ENCODE results near the gene OTOGL.
"Not testable (repeated sequence)": the region's sequence is repeated elsewhere in the genome, so short reads cannot be mapped to it uniquely, and the experiment has no call there.

Gene OTOGL

GRCh38 chr12:80120994-80121393 is 21.7 kb downstream of the OTOGL start:
- no peak for DNase-seq (ENCODE audit: low spot score)

DNA sequence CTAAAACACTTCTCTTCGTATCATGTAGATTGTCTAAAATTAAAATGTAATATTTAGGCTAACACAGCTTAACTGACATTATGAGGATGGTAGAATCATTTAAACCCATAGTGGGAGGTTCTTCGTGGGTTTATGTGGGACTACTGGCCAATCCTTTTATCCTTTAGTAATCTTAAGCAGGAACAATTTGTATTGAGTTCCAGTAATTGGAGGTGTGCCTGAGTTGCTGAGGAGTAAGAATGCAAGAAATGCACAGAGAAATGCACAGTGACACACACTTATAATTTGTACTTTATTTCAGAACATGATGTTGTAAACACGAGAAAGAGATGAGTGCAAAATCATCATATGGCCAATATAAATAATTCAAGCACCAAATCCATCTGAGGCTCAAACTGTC is 22.3 kb downstream of the OTOGL start:
- no peak for DNase-seq (ENCODE audit: low spot score)

DNA sequence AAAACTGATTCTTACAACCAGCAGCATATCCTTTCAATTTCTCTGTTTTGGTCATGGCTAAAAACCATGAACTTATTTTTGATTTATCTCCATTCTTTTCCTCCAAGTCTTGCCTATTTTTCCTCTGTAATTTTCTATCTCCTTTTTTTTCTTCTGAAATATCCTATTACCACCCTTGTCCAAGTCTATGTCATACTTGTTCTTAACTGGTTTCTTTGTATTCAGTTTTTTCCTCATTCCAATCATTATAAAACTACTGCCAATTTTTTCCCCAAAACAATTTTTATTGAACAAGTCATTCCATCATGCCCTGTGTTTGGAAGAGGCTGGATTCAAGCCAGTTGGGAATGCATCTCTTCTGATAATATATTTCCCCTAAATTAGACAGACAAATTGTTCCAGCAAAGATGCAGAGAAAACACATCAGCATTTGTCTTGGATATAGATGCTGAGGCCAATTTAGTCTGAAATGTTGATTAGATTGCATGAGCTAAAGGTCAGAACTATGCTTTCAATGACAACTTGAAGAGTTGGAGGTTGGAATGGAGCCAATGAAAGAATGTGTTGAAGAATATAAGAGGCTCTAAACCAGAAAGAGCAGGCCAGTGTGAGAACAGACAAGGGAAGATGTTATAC is 30.7 kb downstream of the OTOGL start:
- no peak for DNase-seq (ENCODE audit: low spot score)

DNA sequence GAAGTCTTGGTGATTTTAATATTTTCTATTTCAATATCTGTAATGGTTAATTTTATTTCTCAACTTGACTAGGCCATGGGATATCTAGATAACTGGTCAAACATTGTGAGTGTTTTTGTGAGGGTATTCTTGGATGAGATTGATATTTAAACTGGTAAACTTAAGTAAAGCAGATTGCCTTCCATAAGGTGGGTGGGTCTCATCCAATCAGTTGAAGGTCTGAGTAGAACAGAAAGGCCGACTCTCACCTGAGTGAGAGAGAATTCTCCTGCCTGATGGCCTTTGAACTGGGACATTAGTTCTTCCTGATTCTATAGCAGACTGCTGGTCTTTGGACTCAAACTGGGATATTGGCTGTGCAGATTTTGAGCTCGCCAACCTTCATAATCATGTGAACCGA is 36.3 kb downstream of the OTOGL start:
- DNase-seq (ENCODE audit: low spot score): no peak

- no peak for DNase-seq (ENCODE audit: low spot score)
These were observed 40.7 kb downstream of the OTOGL start for GRCh38 chr12:80140005-80140404.

DNA sequence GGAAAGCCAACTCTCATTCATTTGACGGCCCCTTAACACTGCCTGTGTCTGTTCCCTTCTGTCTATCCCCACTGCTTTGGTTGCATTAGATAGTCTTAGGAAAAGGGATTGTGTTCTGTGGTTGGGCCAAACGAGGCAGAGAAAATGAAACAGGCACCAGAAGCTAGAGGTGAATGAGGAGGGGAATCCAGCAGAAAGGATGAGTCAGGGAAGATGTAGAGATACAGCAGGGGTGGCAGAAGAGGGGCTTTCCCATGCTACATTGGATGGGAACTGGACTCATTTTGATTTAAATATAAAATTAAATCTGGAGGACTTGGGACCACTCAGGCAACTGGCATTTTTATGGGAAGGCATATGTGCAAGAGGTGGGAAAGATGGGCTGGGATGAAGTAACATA is 43.3 kb downstream of the OTOGL start:
- no peak for DNase-seq (ENCODE audit: low spot score)

GRCh38 chr12:80143537-80143936 is 44.2 kb downstream of the OTOGL start:
- no peak for DNase-seq (ENCODE audit: low spot score)

DNA sequence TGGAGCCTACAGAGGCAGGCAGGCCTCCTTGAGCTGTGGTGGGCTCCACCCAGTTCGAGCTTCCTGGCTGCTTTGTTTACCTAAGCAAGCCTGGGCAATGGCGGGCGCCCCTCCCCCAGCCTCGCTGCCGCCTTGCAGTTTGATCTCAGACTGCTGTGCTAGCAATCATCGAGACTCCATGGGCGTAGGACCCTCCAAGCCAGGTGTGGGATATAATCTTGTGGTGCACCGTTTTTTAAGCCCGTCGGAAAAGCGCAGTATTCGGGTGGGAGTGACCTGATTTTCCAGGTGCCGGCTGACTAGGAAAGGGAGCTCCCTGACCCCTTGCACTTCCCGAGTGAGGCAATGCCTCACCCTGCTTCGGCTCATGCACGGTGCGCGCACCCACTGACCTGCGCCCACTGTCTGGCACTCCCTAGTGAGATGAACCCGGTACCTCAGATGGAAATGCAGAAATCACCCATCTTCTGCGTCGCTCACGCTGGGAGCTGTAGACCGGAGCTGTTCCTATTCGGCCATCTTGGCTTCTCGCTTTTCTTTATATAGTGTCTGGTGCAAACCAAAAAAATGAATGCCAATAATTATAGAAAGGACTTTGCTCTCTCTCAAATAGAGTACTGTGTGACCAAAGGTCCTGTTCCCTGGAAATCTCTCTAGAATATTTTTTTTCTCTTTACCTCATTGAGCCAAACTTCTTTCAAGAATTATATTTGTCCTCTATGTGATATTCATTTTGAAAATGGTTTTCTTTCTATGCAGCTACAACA is 50.4 kb downstream of the OTOGL start:
- not testable (repeated sequence) for DNase-seq (ENCODE audit: low spot score)

DNA sequence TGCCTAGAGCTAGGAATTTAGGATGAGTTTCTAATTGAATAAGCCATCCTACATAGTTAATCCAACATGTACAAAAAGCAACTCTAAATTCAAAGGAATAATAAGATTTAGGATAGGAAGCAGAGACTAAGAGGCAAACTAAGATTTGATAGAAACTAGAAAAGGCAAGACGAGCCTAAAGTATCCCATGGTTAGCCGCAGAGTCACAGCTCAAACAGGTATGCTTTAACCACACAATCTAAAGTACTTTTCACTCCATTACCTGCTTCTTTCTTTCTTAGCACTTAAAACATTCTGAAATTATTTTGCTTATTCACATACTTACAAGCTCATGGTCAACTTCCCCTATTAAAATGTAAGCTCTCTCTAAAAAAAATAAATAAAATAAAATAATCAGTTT is 51.8 kb downstream of the OTOGL start:
- no peak for DNase-seq (ENCODE audit: low spot score)

- DNase-seq (ENCODE audit: low spot score): no peak
These were observed 54.9 kb downstream of the OTOGL start for GRCh38 chr12:80154261-80154660.

DNA sequence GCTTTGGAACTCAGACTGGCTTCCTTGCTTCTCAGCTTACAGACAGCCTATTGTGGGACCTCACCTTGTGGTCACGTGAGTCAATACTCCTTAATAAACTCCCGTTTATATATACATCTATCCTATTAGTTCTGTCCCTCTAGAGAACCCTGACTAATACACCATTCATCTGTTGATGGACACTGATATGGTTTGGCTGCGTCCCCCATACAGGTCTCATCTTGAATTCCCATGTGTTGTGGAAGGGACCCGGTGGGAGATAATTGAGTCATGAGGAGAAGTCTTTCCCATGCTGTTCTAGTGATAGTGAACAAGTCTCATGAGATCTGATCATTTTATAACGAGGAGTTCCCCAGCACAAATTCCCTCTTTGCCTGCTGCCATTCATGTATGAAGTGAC is 57.0 kb downstream of the OTOGL start:
- DNase-seq (ENCODE audit: low spot score): no peak

DNA sequence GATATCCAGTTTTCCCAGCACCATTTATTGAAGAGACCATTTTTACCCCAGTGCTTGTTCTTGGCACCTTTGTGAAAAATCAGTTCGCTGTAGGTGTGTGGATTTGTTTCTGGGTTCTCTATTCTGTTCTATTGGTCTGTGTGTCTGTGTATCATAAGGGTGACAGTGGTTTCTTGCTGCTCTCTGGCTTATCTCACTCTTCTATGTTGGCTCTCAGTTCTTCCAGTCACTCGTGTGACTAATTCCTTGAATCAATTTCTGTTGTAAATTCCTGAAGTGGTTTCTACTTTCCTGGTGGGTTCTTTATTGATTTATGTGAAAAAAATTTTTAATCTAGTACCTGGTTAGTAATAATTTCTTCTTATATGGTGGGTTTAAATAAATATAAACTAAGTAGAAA is 58.3 kb downstream of the OTOGL start:
- DNase-seq (ENCODE audit: low spot score): no peak

GRCh38 chr12:80161612-80162011 is 62.3 kb downstream of the OTOGL start:
- no peak for DNase-seq (ENCODE audit: low spot score)

DNA sequence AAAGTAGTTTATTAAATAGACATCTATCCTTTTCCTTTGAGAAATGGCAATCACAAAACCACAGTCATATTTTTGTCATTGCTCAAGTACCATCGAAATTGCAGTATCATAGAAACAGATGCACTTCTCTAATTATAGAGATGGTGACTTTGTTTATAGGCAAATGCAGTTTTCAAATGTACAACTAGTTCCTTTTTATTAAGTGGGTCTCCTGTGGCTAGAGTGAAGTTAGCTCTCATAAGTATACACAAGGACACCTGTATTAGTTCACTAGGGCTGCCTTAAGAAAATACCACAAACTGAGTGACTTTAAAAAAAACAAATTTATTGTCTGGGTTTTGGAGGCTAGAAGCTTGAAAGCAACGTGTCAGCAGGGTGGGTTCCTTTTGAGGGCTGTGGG is 62.8 kb downstream of the OTOGL start:
- no peak for DNase-seq (ENCODE audit: low spot score)

- no peak for DNase-seq (ENCODE audit: low spot score)
These were observed 66.4 kb downstream of the OTOGL start for GRCh38 chr12:80165746-80166145.

- DNase-seq (ENCODE audit: low spot score): no peak
These were observed 67.4 kb downstream of the OTOGL start for GRCh38 chr12:80166751-80167150.

DNA sequence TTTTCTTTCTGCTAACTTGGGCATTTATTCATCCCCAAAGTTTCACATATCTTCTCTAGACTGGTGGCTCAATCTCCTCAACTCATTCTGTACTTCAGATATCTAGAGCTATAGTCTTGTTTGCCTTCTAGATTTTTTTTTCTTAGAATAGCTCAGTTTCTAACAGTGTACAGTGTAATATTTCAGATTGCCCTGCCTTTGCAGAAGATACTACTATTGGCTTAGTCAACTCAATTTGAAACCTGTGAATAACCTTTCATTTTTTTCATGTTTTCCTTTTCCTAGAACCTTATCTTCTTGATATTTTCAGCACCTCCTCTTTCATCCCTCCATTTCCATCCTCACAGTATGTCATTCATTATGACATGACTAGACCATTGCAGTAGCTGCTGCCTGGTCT is 69.6 kb downstream of the OTOGL start:
- no peak for DNase-seq (ENCODE audit: low spot score)

GRCh38 chr12:80170915-80171314 is 71.6 kb downstream of the OTOGL start:
- DNase-seq (ENCODE audit: low spot score): no peak

DNA sequence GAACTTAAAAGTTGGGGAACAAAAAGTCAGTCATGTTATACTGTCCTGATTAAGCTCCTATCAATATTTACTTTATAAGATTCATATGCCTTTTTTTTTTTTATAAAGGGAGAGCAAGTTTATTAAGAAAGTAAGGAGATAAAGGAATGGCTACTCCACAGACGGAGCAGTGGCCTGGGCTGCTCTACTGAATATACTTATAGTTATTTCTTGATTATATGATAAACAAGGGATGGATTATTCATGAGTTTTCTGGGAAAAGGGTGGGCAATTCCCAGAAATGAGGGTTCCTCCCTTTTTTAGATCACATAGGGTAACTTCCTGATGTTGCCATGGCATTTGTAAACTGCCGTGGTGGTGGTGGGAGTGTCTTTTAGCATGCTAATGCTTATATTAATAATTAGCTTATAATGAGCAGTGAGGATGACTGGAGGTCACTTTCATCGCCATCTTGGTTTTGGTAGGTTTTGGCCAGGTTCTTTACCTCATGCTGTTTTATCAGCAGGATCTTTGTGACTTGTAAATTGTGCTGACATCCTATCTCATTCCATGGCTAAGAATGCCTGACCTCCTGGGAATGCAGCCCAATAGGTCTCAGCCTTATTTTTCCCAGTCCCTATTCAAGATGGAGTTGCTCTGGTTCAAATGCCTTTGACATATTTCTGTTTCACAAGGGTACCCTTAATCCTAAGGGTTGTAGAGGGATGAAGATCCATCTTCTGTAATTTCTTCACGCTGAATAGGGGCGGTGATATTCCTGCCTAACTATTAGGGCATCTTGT is 73.9 kb downstream of the OTOGL start:
- DNase-seq (ENCODE audit: low spot score): no peak

GRCh38 chr12:80175307-80175930 is 76.1 kb downstream of the OTOGL start:
- DNase-seq (ENCODE audit: low spot score): no peak

GRCh38 chr12:80176706-80177105 is 77.4 kb downstream of the OTOGL start:
- DNase-seq (ENCODE audit: low spot score): no peak

DNA sequence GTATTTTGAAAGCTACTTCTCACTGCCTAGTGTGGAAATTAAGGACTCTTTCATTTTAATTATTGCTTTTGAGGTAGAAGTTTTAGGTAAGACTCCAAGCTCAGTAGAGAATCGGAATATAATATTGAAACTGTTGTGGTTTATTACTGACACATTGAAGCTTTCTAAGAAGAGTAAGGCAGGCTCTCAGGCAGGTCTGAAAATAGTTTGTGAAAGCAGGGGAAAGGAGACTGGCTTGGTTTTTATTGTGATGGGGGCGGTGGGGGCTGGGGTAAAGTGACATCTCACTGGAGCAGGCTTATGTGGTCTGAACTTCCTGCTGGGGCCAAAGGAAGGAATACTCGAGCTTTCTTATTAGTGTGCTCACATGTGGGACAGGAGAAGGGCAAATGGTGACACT is 79.5 kb downstream of the OTOGL start:
- DNase-seq (ENCODE audit: low spot score): no peak

- no peak for DNase-seq (ENCODE audit: low spot score)
These were observed 84.6 kb downstream of the OTOGL start for GRCh38 chr12:80183939-80184338.

Measured in Ammon's horn (tissue), 1 donor.